DMS153 treated with DMSO at 0.1 percent for 48 hours (cell line): Measurements from ENCODE around the gene AHDC1.
"Not testable (repeated sequence)": the region's sequence is repeated elsewhere in the genome, so short reads cannot be mapped to it uniquely, and the experiment has no call there.

Experiments used
- DNase-seq: peaks from one replicate; lab custom pipeline; 2025; ENCODE audit not compliant: unreplicated experiment; lab: John Stamatoyannopoulos, UW

The AHDC1 gene

GRCh38 chr1:27551953-27552312, 52.0 kb downstream of the AHDC1 start:
- DNase-seq, result no peak

GRCh38 chr1:27551170-27551952, 52.6 kb downstream of the AHDC1 start:
- no peak for DNase-seq

- no peak for DNase-seq
Observed at GRCh38 chr1:27550510-27551169, 53.3 kb downstream of the AHDC1 start.

- no peak for DNase-seq
Observed at GRCh38 chr1:27549807-27550408, 54.0 kb downstream of the AHDC1 start.

DNA sequence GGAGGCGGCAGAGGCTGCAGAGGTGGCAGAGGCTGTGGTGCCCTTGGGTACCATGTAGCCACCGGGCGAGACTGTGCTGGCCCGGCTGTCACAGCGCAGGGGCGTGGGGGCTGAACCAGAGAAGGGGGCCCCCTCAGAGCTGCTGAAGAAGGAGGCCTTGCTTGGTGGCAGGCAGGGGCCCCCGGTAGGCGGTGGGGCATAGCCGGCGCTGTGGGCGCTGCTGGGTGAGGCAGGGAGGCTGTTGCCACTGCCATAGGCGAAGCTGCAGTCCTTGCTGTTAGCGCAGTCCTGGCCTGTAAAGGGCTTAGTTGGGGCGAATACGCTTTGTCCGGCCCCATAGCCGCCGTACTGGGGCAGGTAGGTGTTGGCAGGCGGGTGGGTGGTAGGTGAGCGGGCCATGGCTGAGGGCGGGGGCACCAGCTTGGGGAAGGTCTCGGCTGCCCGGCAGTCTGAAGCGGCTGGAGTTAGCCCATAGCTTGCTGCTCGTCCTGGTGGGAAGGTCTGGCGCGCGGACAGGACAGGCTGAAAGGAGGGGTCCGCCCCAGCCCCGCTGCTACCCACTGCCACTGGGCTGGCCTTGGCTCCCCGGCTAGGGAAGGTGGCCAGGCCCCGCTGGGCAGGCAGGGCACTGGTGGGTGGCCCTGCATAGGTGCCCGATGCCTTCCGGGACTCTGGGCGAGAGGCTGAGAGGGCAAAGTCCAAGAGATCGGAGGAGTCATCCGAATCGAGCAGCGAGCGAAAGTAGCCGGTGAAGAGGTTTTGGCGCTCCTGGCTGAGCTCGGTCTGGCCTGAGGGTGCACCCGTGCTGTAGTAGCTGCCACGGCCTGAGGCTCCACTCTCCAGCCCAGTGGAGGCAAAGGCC, 54.9 kb downstream of the AHDC1 start:
- DNase-seq, result no peak

DNA sequence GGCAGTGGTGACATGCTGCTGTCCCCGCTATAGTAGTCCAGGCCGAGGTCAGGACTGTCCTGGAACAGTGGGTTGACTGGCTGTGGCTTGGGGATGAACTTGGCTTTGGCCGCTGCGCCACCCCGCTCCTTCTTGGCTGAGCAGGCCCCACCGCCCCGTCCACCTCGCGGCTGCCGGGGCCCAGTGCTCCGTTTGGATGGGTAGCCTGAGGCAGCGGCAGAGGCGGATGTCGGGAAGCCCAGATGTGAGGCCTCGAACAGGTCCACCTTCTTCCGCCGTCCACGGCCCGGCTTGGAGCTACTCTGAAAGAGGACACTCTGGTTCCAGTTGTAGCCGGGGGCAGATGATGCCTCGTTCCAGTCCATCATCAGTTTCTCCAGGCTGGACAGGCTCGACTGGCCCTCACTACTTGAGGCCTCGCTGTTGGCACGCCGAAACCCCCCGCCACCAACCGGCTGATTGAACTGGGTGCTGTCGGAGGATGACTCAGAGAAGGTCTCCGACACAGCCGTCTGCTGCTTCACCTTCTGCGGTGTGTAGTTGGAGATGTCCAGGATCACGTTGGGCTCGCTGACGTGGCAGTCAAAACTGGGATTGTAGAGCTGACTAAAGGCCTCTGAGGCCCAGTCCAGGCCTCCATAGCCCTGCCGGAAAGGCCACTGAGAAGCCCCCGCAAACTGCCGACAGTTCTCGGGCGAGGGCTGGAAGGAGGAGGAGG, 55.6 kb downstream of the AHDC1 start:
- DNase-seq, result no peak

- DNase-seq, result no peak
Observed at GRCh38 chr1:27547220-27548116, 56.5 kb downstream of the AHDC1 start.

DNA sequence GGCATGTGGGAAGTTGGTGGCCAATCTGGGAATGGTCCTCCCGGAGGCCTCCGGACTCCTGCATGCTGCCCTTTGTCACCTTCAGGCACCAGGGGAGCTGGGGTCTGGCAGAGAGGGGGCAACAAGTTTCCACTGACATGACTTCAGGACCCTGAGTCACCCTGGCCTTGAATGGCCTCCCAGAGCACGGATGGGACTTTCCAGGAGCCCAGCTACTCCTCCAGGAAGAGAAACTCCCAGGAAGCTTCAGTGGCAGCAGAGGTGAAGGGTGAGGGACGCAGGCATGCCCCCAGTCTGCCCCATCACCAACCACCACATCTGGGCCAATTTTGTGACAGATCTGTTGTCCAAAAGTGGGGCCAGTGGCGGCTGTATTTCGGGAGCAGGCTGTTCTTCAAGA, 58.1 kb downstream of the AHDC1 start:
- no peak for DNase-seq

DNA sequence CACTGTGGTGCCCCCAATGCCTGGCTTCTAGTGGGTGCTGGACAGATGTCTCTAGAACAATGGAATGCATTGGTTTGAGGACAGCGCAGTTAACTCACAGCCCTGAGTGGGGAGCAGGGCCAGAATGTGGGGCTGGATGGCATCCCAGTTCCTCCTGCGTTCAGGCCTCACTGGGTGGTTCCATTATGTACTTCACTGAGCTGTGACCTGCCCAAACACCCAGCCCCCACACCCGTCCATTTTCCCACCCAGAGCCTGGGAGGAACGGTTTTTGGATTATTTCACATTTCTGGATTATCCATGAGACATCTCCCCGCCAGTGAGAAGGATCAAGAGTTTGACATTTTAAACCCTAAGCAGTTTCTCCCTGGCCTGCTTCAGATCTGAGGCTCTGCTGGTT, 58.7 kb downstream of the AHDC1 start:
- no peak for DNase-seq

DNA sequence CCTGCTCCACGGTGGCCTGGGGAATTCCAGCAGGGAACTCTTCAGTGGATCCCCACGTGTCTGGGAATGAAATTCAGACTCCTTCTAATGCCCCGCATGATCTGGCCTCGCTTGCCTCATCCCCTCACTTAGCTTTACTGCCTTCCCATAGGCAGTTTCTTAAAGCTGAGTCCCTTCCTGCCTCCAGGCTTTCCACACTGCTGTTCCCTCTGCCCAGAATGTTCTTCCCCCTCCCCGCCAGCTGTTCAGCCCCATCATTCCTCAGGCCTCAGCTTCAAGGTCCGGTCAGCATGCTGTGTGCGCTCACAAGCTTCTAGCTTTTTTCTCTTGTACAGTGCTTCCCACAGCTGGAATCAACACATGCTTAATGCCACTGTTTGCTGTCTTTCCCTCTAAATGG, 59.1 kb downstream of the AHDC1 start:
- no peak for DNase-seq

DNA sequence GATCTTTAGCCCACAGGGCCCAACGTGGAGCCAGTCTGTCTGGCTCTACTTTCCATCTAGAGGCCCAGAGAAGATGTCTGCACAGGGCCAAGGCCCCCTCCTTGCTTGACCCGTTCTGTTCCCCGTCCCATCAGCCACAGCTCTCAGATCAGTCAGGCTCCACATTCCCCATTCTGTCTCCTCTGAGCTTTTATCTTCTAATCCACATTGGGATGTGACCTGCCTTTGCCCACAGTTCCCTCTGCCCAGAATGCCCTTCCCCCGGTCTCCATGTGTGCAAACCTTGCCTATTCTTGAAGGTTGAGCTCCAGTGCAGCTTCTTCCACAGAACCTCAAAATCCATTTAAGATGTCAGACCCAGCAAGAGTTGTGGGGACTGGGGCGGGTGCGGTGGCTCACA, 60.7 kb downstream of the AHDC1 start:
- DNase-seq, result no peak

GRCh38 chr1:27542463-27543273, 61.3 kb downstream of the AHDC1 start:
- DNase-seq, result peak; percentile 37

GRCh38 chr1:27539901-27540861, 63.8 kb downstream of the AHDC1 start:
- DNase-seq, result peak; percentile 64

DNA sequence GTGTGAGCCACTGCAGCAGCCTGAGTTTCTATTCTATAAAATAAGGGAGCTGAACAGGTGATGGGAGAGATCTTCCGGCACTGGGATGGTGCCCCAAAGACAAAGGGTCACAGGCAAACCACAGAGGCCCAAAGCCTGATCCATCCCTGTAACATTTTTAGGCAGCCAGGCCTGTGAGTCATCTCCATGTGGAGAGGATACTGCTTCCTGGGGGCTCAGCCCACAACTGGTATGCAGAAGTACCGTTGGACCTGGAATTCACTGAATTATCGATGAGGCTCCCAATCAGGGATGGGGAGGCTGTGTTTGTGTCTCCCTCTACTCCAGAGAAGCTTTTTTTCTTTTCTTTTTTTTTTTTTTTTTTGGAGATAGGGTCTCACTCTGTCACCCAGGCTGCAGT, 65.2 kb downstream of the AHDC1 start:
- DNase-seq, result no peak

- not testable (repeated sequence) for DNase-seq
Observed at GRCh38 chr1:27538305-27538676, 65.7 kb downstream of the AHDC1 start.

DNA sequence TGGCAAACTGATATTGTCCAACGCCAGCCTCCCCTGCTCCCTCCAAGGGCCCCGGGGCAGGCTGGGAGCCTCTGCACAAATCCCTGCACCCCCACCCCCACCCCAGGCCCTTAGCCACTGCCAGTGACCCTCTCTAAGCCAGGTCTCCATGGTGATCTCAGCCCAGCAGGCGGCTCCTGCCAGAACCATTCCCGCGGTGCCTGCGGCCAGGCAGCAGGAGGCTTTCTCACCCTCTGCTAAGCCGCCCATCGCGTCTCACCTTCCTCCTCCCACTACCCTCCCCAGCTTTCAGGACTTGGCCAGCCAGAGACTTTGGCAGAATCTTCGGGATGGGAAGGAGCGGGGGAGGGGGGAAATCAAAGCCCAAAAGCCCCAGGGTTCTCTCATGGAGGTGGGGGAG, 67.2 kb downstream of the AHDC1 start:
- DNase-seq, result no peak

GRCh38 chr1:27536010-27536757, 67.8 kb downstream of the AHDC1 start:
- DNase-seq, result no peak
